ENCODE results near the gene MYBPH. TPM values are rescaled to one million over a fixed set of nuclear protein-coding genes. Genes with fewer than 3 reads are reported as not detected.

MYBPH gene
- total RNA-seq, 1 donor from 2014 or later, result not detected

DNA sequence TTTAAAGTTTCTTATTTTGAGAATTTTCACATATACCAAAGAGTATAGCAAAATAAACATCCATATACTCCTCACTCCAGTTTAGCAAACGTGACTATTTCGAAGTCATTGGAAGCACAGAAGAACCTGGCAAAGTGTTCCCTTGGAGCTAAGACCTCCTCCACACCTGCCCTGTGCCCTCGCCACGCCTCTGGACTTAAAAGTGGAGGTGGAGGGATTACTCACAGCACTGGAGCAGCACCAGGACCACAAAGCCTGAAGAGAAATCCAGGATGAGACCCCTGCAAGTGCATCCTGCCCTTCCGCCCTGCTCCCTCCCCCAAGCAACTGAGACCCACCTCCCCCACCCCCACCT is 10.4 kb upstream of the MYBPH start:
- Histone ChIP-seq H3K27me3 (ENCODE audit: control insufficient read depth, insufficient read depth, low read length) (no peaks in the 10 kb centered on the region), H3K4me3 (ENCODE audit: low read depth, low read length) (no peak overlapping the region), H3K36me3 (ENCODE audit: control insufficient read depth, insufficient read depth, low read length) (no peaks in the 10 kb centered on the region)
- TF ChIP-seq, protein P1, sequence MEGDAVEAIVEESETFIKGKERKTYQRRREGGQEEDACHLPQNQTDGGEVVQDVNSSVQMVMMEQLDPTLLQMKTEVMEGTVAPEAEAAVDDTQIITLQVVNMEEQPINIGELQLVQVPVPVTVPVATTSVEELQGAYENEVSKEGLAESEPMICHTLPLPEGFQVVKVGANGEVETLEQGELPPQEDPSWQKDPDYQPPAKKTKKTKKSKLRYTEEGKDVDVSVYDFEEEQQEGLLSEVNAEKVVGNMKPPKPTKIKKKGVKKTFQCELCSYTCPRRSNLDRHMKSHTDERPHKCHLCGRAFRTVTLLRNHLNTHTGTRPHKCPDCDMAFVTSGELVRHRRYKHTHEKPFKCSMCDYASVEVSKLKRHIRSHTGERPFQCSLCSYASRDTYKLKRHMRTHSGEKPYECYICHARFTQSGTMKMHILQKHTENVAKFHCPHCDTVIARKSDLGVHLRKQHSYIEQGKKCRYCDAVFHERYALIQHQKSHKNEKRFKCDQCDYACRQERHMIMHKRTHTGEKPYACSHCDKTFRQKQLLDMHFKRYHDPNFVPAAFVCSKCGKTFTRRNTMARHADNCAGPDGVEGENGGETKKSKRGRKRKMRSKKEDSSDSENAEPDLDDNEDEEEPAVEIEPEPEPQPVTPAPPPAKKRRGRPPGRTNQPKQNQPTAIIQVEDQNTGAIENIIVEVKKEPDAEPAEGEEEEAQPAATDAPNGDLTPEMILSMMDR (IDR thresholded peaks at IDR 0.05; ENCODE audit: insufficient read depth, low read length, poor library complexity, severe bottlenecking), result no peak
- no peak for DNase-seq (ENCODE audit: low read depth)

DNA sequence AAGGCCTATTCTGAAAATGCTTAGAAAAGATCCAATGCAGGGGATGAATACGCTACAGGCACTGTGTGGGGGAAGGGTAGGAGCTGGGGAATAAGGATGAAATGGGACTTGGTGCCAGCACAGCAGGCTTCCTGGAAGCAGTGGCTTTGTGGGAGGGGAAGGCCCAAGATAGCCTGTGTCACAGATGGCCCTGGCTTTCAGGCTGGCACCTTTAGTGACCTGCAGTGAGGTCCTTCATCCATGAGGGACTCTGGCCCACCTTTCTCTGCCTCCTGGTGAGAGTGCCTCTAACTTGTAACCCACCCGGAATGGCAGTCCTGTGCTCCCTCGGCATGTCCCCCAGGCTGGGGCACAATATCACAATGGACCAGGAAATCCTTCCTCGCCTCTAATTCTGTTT is 10.0 kb upstream of the MYBPH start:
- H3K36me3 ChIP-seq (ENCODE audit: control insufficient read depth, insufficient read depth, low read length), result no peaks in the 10 kb centered on the region
- H3K4me3 ChIP-seq (ENCODE audit: low read depth, low read length), result no peak overlapping the region
- no peaks in the 10 kb centered on the region for H3K27me3 ChIP-seq (ENCODE audit: control insufficient read depth, insufficient read depth, low read length)
- no peak for DNase-seq (ENCODE audit: low read depth)
- TF ChIP-seq, protein P1 (IDR thresholded peaks at IDR 0.05; ENCODE audit: insufficient read depth, low read length, poor library complexity, severe bottlenecking), result no peak

- no peaks in the 10 kb centered on the region for H3K36me3 ChIP-seq (ENCODE audit: control insufficient read depth, insufficient read depth, low read length)
- TF ChIP-seq, protein P1 (IDR thresholded peaks at IDR 0.05; ENCODE audit: insufficient read depth, low read length, poor library complexity, severe bottlenecking), result no peak
- no peaks in the 10 kb centered on the region for H3K27me3 ChIP-seq (ENCODE audit: control insufficient read depth, insufficient read depth, low read length)
- no peak for DNase-seq (ENCODE audit: low read depth)
- no peak overlapping the region for H3K4me3 ChIP-seq (ENCODE audit: low read depth, low read length)
Measured at GRCh38 chr1:203185061-203185461, 9.4 kb upstream of the MYBPH start.

GRCh38 chr1:203184467-203184866 is 8.8 kb upstream of the MYBPH start:
- TF ChIP-seq, protein P1 (IDR thresholded peaks at IDR 0.05; ENCODE audit: insufficient read depth, low read length, poor library complexity, severe bottlenecking), result no peak
- DNase-seq (ENCODE audit: low read depth), result no peak
- H3K27me3 ChIP-seq (ENCODE audit: control insufficient read depth, insufficient read depth, low read length), result no peaks in the 10 kb centered on the region
- no peak overlapping the region for H3K4me3 ChIP-seq (ENCODE audit: low read depth, low read length)
- no peaks in the 10 kb centered on the region for H3K36me3 ChIP-seq (ENCODE audit: control insufficient read depth, insufficient read depth, low read length)

- Histone ChIP-seq H3K36me3 (ENCODE audit: control insufficient read depth, insufficient read depth, low read length) (no peaks in the 10 kb centered on the region), H3K4me3 (ENCODE audit: low read depth, low read length) (no peak overlapping the region), H3K27me3 (ENCODE audit: control insufficient read depth, insufficient read depth, low read length) (no peaks in the 10 kb centered on the region)
- TF ChIP-seq, protein P1 (IDR thresholded peaks at IDR 0.05; ENCODE audit: insufficient read depth, low read length, poor library complexity, severe bottlenecking), result no peak
- DNase-seq (ENCODE audit: low read depth), result no peak
Measured at GRCh38 chr1:203183828-203184227, 8.2 kb upstream of the MYBPH start.

GRCh38 chr1:203182387-203182953 is 6.8 kb upstream of the MYBPH start:
- Histone ChIP-seq H3K36me3 (ENCODE audit: control insufficient read depth, insufficient read depth, low read length) (no peaks in the 10 kb centered on the region), H3K27me3 (ENCODE audit: control insufficient read depth, insufficient read depth, low read length) (no peaks in the 10 kb centered on the region), H3K4me3 (ENCODE audit: low read depth, low read length) (no peak overlapping the region)
- no peak for DNase-seq (ENCODE audit: low read depth)
- TF ChIP-seq, protein P1 (IDR thresholded peaks at IDR 0.05; ENCODE audit: insufficient read depth, low read length, poor library complexity, severe bottlenecking), result no peak

Measured in kidney epithelial cell (primary cell).